K562 (cell line): Measurements from ENCODE around the gene SURF4. TPM values are rescaled to one million over a fixed set of nuclear protein-coding genes. Genes with fewer than 3 reads are reported as not detected.
A peak's percentile ranks its signal among the peaks of the same experiment; 100 is the strongest.

Experiments
- BRF1 ChIP-seq: IDR thresholded peaks from 3 replicates; pipeline ENCODE4 v1.6.1; 2011; ENCODE audit warnings: borderline replicate concordance, mild to moderate bottlenecking; ENCODE audit not compliant: insufficient read length; ENCODE audit errors: extremely low read depth
- CTCFL ChIP-seq: IDR thresholded peaks from 2 replicates; pipeline ENCODE4 v1.6.1; 2011; ENCODE audit warnings: borderline replicate concordance, low read depth, mild to moderate bottlenecking, moderate library complexity, low read length; ENCODE audit not compliant: insufficient read depth, poor library complexity, severe bottlenecking
- ERF ChIP-seq: fragments of 450-650 bp; formaldehyde crosslinking; IDR thresholded peaks from 2 replicates; pipeline ENCODE4 v1.4.0; 2020; ENCODE audit warnings: mild to moderate bottlenecking, mixed read lengths
- KLF1 ChIP-seq: fragments of 450-650 bp; IDR thresholded peaks from 2 replicates; pipeline ENCODE4 v1.6.1; 2016; ENCODE audit warnings: missing genetic modification characterization, missing compliant biosample characterization
- PYGO2 ChIP-seq: fragments of 450-650 bp; IDR thresholded peaks from 2 replicates; pipeline ENCODE4 v1.6.1; 2016; ENCODE audit warnings: mild to moderate bottlenecking, missing genetic modification characterization, moderate library complexity, missing compliant biosample characterization
- ZBTB40 ChIP-seq, 2 experiments: fragments of 450-650 bp in 1 of 2; sonication (generic) in 1 of 2; formaldehyde crosslinking in 1 of 2; IDR thresholded peaks; 2 replicates each; pipeline versions ENCODE4 v1.7.1 to v1.9.0; 2016 to 2022; ENCODE audit warnings: inconsistent platforms in 1 of 2, mild to moderate bottlenecking in 1 of 2, missing genetic modification reagents in 1 of 2
- ZNF609 ChIP-seq: sonication (generic); formaldehyde crosslinking; IDR thresholded peaks from 2 replicates; pipeline ENCODE4 v1.8.1; 2023; ENCODE audit warnings: missing genetic modification reagents, mild to moderate bottlenecking, borderline replicate concordance
- polyA plus RNA-seq, 8 experiments: library from polyadenylated mRNA; depleted of rRNA in 4 of 8; stranded (reverse) in 5 of 8; unstranded in 3 of 8; fragments of >200 nt; fragmentation: Nextera tagmentation in 2 of 8; fragmentation: Illumina TruSeq in 1 of 8; extraction: Ambion mirVana in 2 of 8; extraction: Trizol in 1 of 8; gene quantifications; 2 replicates each; pipeline versions ENCODE4 v1.2.1 to v1.2.3, GENCODE V29; 2011 to 2014; ENCODE audit warnings: inconsistent platforms in 1 of 8, missing spikeins in 1 of 8
- total RNA-seq, 7 experiments: library from RNA; depleted of rRNA in 6 of 7; stranded (reverse); fragments of >200 nt in 6 of 7; fragmentation: Illumina TruSeq in 2 of 7; extraction: Trizol in 2 of 7; gene quantifications; 2 replicates each; pipeline versions ENCODE4 v1.2.1 to v1.2.3, GENCODE V29; 2011 to 2021; ENCODE audit warnings: low replicate concordance in 1 of 7

SURF4 gene
- total and polyA plus RNA-seq, 9 of the 15 experiments (the other 6 are each of a cell fraction or from before 2014, with no cell fraction given) = 8.4 to 176 (median 130) TPM

- TF ChIP-seq ZBTB40 (IDR thresholded peaks at IDR 0.05) = no peak
- TF ChIP-seq ZBTB40 (CRISPR knock-in tag; IDR thresholded peaks at IDR 0.05) = 0 out of 2 replicates have a peak, but pooled peaks have one; percentile 7
- peak; percentile 35 for TF ChIP-seq CTCFL
- no peak for TF ChIP-seq ZNF609 (CRISPR knock-in tag)
- TF ChIP-seq BRF1 = no peak
- peak; percentile 64; the same call in 1 of the 2 replicates for TF ChIP-seq ERF
- TF ChIP-seq KLF1 (tag) = peak; percentile 78; the same call in 1 of the 2 replicates
- no peak for TF ChIP-seq PYGO2
These were observed at the start of gene SURF4, which contains the start of gene STKLD1 (continued) for GRCh38 chr9:133375724-133376654.
